Transverse colon (tissue), 3 donors: ENCODE data around the gene PDE1C.

Experiments used
- CTCF ChIP-seq, 5 experiments: fragments of 200-600 bp in 3 of 5; fragments of 450-650 bp in 2 of 5; sonication (generic) in 3 of 5; IDR thresholded peaks; 1 replicate in 2 of 5; 2 replicates in 3 of 5; pipeline ENCODE4 v1.5.1; 2016 to 2017; ENCODE audit warnings: antibody characterized with exemption in 5 of 5, inconsistent platforms in 3 of 5, mild to moderate bottlenecking in 2 of 5, moderate library complexity in 1 of 5
- EP300 ChIP-seq: sonication (generic); formaldehyde crosslinking; IDR thresholded peaks from one replicate; pipeline ENCODE4 v1.6.1; 2017; ENCODE audit warnings: antibody characterized with exemption, low read depth
- POLR2A ChIP-seq: fragments of 450-650 bp; IDR thresholded peaks from one replicate; pipeline ENCODE4 v1.6.1; 2016; ENCODE audit warnings: antibody characterized with exemption, mild to moderate bottlenecking, moderate library complexity

- TF ChIP-seq CTCF (IDR thresholded peaks at IDR 0.05) (no peak), EP300 (no peak), POLR2A (no peak)
Measured at GRCh38 chr7:32061346-32061745, 8.9 kb downstream of the PDE1C start.
